HepG2 (cell line): ENCODE results near the gene NKAIN4. TPM values are rescaled to one million over a fixed set of nuclear protein-coding genes. Genes with fewer than 3 reads are reported as not detected.

ENCODE experiments used
- ARID2 ChIP-seq: sonication (generic); formaldehyde crosslinking; IDR thresholded peaks from 2 replicates; pipeline ENCODE4 v1.8.1; 2022; ENCODE audit warnings: mild to moderate bottlenecking, missing genetic modification reagents, borderline replicate concordance
- KDM6A ChIP-seq: IDR thresholded peaks from 2 replicates; pipeline ENCODE4 v1.6.1; 2016; ENCODE audit warnings: low read depth
- MYC ChIP-seq: sonication (generic); formaldehyde crosslinking; IDR thresholded peaks from 2 replicates; pipeline ENCODE4 v1.9.0; 2021; ENCODE audit warnings: missing genetic modification reagents, borderline replicate concordance
- PAWR ChIP-seq: sonication (generic); formaldehyde crosslinking; IDR thresholded peaks from 2 replicates; pipeline ENCODE4 v1.4.0; 2020; ENCODE audit warnings: missing genetic modification reagents, mild to moderate bottlenecking, borderline replicate concordance
- REXO4 ChIP-seq: sonication (generic); formaldehyde crosslinking; IDR thresholded peaks from 2 replicates; pipeline ENCODE4 v1.8.0; 2022; ENCODE audit warnings: missing genetic modification reagents, mild to moderate bottlenecking, borderline replicate concordance
- SIX1 ChIP-seq: sonication (generic); formaldehyde crosslinking; IDR thresholded peaks from 2 replicates; pipeline ENCODE4 v1.4.0; 2020; ENCODE audit warnings: missing genetic modification reagents, borderline replicate concordance
- YY1 ChIP-seq: IDR thresholded peaks from 2 replicates; pipeline ENCODE4 v1.6.1; 2011; ENCODE audit warnings: low read length, low read depth, moderate library complexity, mild to moderate bottlenecking; ENCODE audit not compliant: insufficient read depth, insufficient replicate concordance
- ZBTB49 ChIP-seq: sonication (generic); formaldehyde crosslinking; IDR thresholded peaks from 2 replicates; pipeline ENCODE4 v1.4.0; 2020; ENCODE audit warnings: missing genetic modification reagents, borderline replicate concordance
- ZNF501 ChIP-seq: sonication (generic); formaldehyde crosslinking; IDR thresholded peaks from 2 replicates; pipeline ENCODE4 v1.5.1; 2020; ENCODE audit warnings: mild to moderate bottlenecking, moderate library complexity, missing genetic modification reagents
- ZNF580 ChIP-seq: IDR thresholded peaks from 2 replicates; pipeline ENCODE4 v1.6.1; 2016; ENCODE audit warnings: low read depth, borderline replicate concordance
- polyA plus RNA-seq, 8 experiments: library from polyadenylated mRNA; depleted of rRNA in 3 of 8; stranded (reverse) in 7 of 8; unstranded in 1 of 8; fragments of >200 nt; fragmentation: Illumina TruSeq in 4 of 8; extraction: Trizol in 4 of 8; gene quantifications; 2 replicates each; pipeline versions ENCODE4 v1.2.1 to v1.2.3, GENCODE V29; 2011 to 2016; ENCODE audit warnings: low read depth in 4 of 8, missing spikeins in 1 of 8, mixed read lengths in 1 of 8; ENCODE audit not compliant: insufficient read depth in 1 of 8
- total RNA-seq, 5 experiments: library from RNA; depleted of rRNA; stranded (reverse); fragments of >200 nt; fragmentation: Illumina TruSeq; extraction: Trizol; gene quantifications; 2 replicates each; pipeline ENCODE4 v1.2.3, GENCODE V29; 2016; ENCODE audit warnings: low read depth in 1 of 5

The NKAIN4 gene
- total and polyA plus RNA-seq, 2 of the 13 experiments (the other 11 are each of a cell fraction or from before 2014, with no cell fraction given), result not detected

GRCh38 chr20:63216041-63216848, 38.0 kb downstream of the NKAIN4 start, which contains the start of gene YTHDF1 (continued):
- TF ChIP-seq SIX1 (CRISPR knock-in tag) (no peak), ZNF501 (CRISPR knock-in tag) (peak; percentile 98), ZNF580 (CRISPR knock-in tag) (peak; percentile 95), YY1 (peak; percentile 93), ZBTB49 (no peak), MYC (CRISPR knock-in tag) (peak; percentile 91), KDM6A (CRISPR knock-in tag) (peak; percentile 35; the same call in 1 of the 2 replicates), ARID2 (CRISPR knock-in tag) (peak; percentile 98), PAWR (CRISPR knock-in tag) (peak; percentile 99), REXO4 (peak; percentile 90; the same call in 1 of the 2 replicates)
